AG10803 (cell line): Measurements from ENCODE around the gene BOD1.
"Not testable (repeated sequence)": the region's sequence is repeated elsewhere in the genome, so short reads cannot be mapped to it uniquely, and the experiment has no call there.

Source experiments
- DNase-seq: peaks from one replicate; pipeline ENCODE4 v3.0.0; 2010; ENCODE audit warnings: low read depth
- H3K4me3 ChIP-seq: 2 replicates; pipeline ENCODE4 v1.5.1; 2011; ENCODE audit warnings: mild to moderate bottlenecking, low read length, control low read depth
- CTCF ChIP-seq: conservative IDR thresholded peaks from 2 replicates; pipeline ENCODE4 v1.5.1; 2011; ENCODE audit warnings: mild to moderate bottlenecking, low read length, control low read depth, inconsistent platforms

BOD1 gene

GRCh38 chr5:173591056-173591514, 25.4 kb downstream of the BOD1 start:
- TF ChIP-seq CTCF: no peak
- peak; percentile 23 for DNase-seq

GRCh38 chr5:173590436-173591055, 25.9 kb downstream of the BOD1 start:
- DNase-seq: no peak
- no peak for TF ChIP-seq CTCF
- H3K4me3 ChIP-seq: no peak overlapping the region

More at GRCh38 chr5:173591056-173591514, 25.4 kb downstream of the BOD1 start:
- H3K4me3 ChIP-seq: no peak overlapping the region

GRCh38 chr5:173586133-173586532, 30.3 kb downstream of the BOD1 start:
- not testable (repeated sequence) for DNase-seq, H3K4me3 ChIP-seq

GRCh38 chr5:173583346-173583745, 33.1 kb downstream of the BOD1 start:
- no peak overlapping the region for H3K4me3 ChIP-seq
- TF ChIP-seq CTCF: no peak
- no peak for DNase-seq

- no peak overlapping the region for H3K4me3 ChIP-seq
- no peak for TF ChIP-seq CTCF
- DNase-seq: peak; percentile 39
Observed at GRCh38 chr5:173582216-173583111, 34.0 kb downstream of the BOD1 start.

- DNase-seq: peak; percentile 29
- peak; percentile 78 for TF ChIP-seq CTCF
- H3K4me3 ChIP-seq: no peak overlapping the region
Observed at GRCh38 chr5:173581408-173582215, 34.8 kb downstream of the BOD1 start.

GRCh38 chr5:173578947-173579615, 37.4 kb downstream of the BOD1 start:
- no peak overlapping the region for H3K4me3 ChIP-seq
- no peak for DNase-seq
- TF ChIP-seq CTCF: no peak
